GM12891 (cell line): ENCODE results near the gene SPAAR.

ENCODE experiments used
- PAX5 ChIP-seq: IDR thresholded peaks from 2 replicates; pipeline ENCODE4 v1.6.1; 2011; ENCODE audit warnings: low read length, moderate library complexity, mild to moderate bottlenecking; ENCODE audit not compliant: insufficient read depth, severe bottlenecking
- POLR2A ChIP-seq: IDR thresholded peaks from 2 replicates; pipeline ENCODE4 v1.6.1; 2011; ENCODE audit warnings: low read depth, low read length, control low read depth
- POLR2AphosphoS5 ChIP-seq: IDR thresholded peaks from 2 replicates; pipeline ENCODE4 v1.6.1; 2011; ENCODE audit warnings: low read depth, low read length, control low read depth
- POU2F2 ChIP-seq: IDR thresholded peaks from 2 replicates; pipeline ENCODE4 v1.6.1; 2011; ENCODE audit warnings: low read depth, mild to moderate bottlenecking, control low read depth, low read length, moderate library complexity
- SPI1 ChIP-seq: IDR thresholded peaks from 2 replicates; pipeline ENCODE4 v1.6.1; 2011; ENCODE audit warnings: low read depth, low read length, control low read depth
- TAF1 ChIP-seq: IDR thresholded peaks from 2 replicates; pipeline ENCODE4 v1.6.1; 2011; ENCODE audit warnings: low read depth, low read length, control low read depth

DNA sequence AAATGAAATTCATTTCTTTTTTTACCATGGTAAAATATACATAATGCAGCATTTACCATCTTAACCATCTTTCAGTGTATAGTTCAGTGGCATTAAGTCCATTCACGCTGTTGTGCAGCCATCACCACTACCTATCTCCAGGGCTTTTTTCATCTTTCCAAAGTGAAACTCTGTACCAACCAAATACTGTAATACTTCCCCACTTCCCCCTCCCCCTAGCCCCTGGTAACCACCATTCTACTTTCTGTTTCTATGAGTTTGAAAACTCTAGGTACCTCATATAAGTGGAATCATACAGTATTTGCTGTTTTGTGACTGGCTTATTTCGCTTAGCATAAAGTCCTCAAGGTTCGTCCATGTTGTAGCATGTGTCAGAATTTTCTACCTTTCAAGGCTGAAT lies 23.4 kb downstream of the SPAAR start:
- TF ChIP-seq POLR2A: no peak
- no peak for TF ChIP-seq POLR2AphosphoS5
- TF ChIP-seq TAF1: no peak
- no peak for TF ChIP-seq PAX5
- no peak for TF ChIP-seq SPI1
- TF ChIP-seq POU2F2: no peak
